ENCODE measurements around the gene MRPL48.

The MRPL48 gene

GRCh38 chr11:73792584-73792983, 4.9 kb downstream of the MRPL48 start:
- no peak overlapping the region for H3K4me3 ChIP-seq (ENCODE audit: low read depth, low read length)
- TF ChIP-seq CTCF (IDR thresholded peaks at IDR 0.05; ENCODE audit: borderline replicate concordance, insufficient read depth, low read depth, low read length), result no peak

GRCh38 chr11:73795925-73796632, 8.4 kb downstream of the MRPL48 start:
- H3K4me3 ChIP-seq (ENCODE audit: low read depth, low read length), result no peak overlapping the region
- TF ChIP-seq CTCF (IDR thresholded peaks at IDR 0.05; ENCODE audit: borderline replicate concordance, insufficient read depth, low read depth, low read length), result no peak

- TF ChIP-seq CTCF (IDR thresholded peaks at IDR 0.05; ENCODE audit: borderline replicate concordance, insufficient read depth, low read depth, low read length), result no peak
- no peak overlapping the region for H3K4me3 ChIP-seq (ENCODE audit: low read depth, low read length)
These were observed 9.8 kb downstream of the MRPL48 start for GRCh38 chr11:73797457-73797856.

- H3K4me3 ChIP-seq (ENCODE audit: low read depth, low read length), result no peak overlapping the region
- TF ChIP-seq CTCF (IDR thresholded peaks at IDR 0.05; ENCODE audit: borderline replicate concordance, insufficient read depth, low read depth, low read length), result no peak
These were observed 12.7 kb downstream of the MRPL48 start for GRCh38 chr11:73800276-73800806.

- no peak for TF ChIP-seq CTCF (IDR thresholded peaks at IDR 0.05; ENCODE audit: borderline replicate concordance, insufficient read depth, low read depth, low read length)
- no peak overlapping the region for H3K4me3 ChIP-seq (ENCODE audit: low read depth, low read length)
These were observed 13.5 kb downstream of the MRPL48 start for GRCh38 chr11:73801136-73801535.

GRCh38 chr11:73804712-73805111, 17.0 kb downstream of the MRPL48 start:
- no peak for TF ChIP-seq CTCF (IDR thresholded peaks at IDR 0.05; ENCODE audit: borderline replicate concordance, insufficient read depth, low read depth, low read length)
- no peak overlapping the region for H3K4me3 ChIP-seq (ENCODE audit: low read depth, low read length)

- no peak overlapping the region for H3K4me3 ChIP-seq (ENCODE audit: low read depth, low read length)
- no peak for TF ChIP-seq CTCF (IDR thresholded peaks at IDR 0.05; ENCODE audit: borderline replicate concordance, insufficient read depth, low read depth, low read length)
These were observed 20.4 kb downstream of the MRPL48 start for GRCh38 chr11:73808052-73808451.

All from GM12875 (cell line).